HepG2 (cell line): ENCODE results near the gene DDI2. TPM values are rescaled to one million over a fixed set of nuclear protein-coding genes. Genes with fewer than 3 reads are reported as not detected.

Source experiments
- ATAC-seq: fragments of 200-7000 bp; cut with Tn5 transposase; 3 replicates; pipeline ENCODE4 v1.9.1; 2020; ENCODE audit warnings: mild to moderate bottlenecking, moderate library complexity
- BruUV-seq: library from RNA; stranded (reverse); fragments of 400-500 nt; replicated peaks from 2 replicates; lab custom pipeline; 2021; lab: Mats Ljungman, UMichigan
- CTCF ChIA-PET: fragments of 300-600 bp; formaldehyde crosslinking; extraction: SDS; loops from one replicate; lab custom pipeline; 2021; ENCODE audit warnings: low total read pairs, inconsistent platforms, low intra/inter-chr PET ratio; lab: Yijun Ruan, JAX
- POLR2A ChIA-PET: fragments of 350-600 bp; sonication (Branson Sonifier 250); formaldehyde crosslinking; loops from one replicate; lab custom pipeline; 2020; ENCODE audit warnings: antibody characterized with exemption, inconsistent platforms; lab: Yijun Ruan, JAX
- DNase-seq: peaks from one replicate; pipeline ENCODE4 v3.0.0-alpha.2; 2015; ENCODE audit warnings: low spot score
- FAIRE-seq: peaks from 3 replicates; lab custom pipeline; 2011; peaks lifted over from hg19 to GRCh38; lab: Jason Lieb, UNC
- H2AFZ ChIP-seq: one replicate; pipeline ENCODE4 v1.6.1; 2011; ENCODE audit warnings: low read length, inconsistent platforms
- H3K27ac ChIP-seq: fragments of 300-600 bp; 3 replicates; pipeline ENCODE4 v1.8.0; 2011; ENCODE audit warnings: mixed run types, mild to moderate bottlenecking, mixed read lengths, low read length, inconsistent platforms; ENCODE audit not compliant: insufficient read depth; ENCODE audit errors: extremely low read length
- H3K27me3 ChIP-seq, 2 experiments: fragments of 200-600 bp in 1 of 2; 2 replicates in 1 of 2; 3 replicates in 1 of 2; pipeline versions ENCODE4 v1.6.0 to v1.8.0; 2011; ENCODE audit warnings: low read length in 2 of 2, mild to moderate bottlenecking in 2 of 2, moderate library complexity in 2 of 2, inconsistent platforms in 1 of 2; ENCODE audit not compliant: insufficient read depth in 2 of 2, control insufficient read depth in 1 of 2
- H3K36me3 ChIP-seq, 2 experiments: fragments of 200-600 bp in 1 of 2; replicated peaks in 1 of 2; 2 replicates in 1 of 2; 3 replicates in 1 of 2; pipeline versions ENCODE4 v1.5.1 to v1.8.0; 2011; ENCODE audit warnings: low read length in 2 of 2, inconsistent platforms in 1 of 2; ENCODE audit not compliant: insufficient read depth in 2 of 2, control insufficient read depth in 1 of 2
- H3K4me1 ChIP-seq: 2 replicates; pipeline ENCODE4 v1.5.1; 2012; ENCODE audit warnings: low read length, inconsistent platforms; ENCODE audit not compliant: insufficient read depth
- H3K4me2 ChIP-seq: 2 replicates; pipeline ENCODE4 v1.6.0; 2011; ENCODE audit warnings: low read depth, low read length, inconsistent platforms
- H3K4me3 ChIP-seq, 3 experiments: fragments of 200-600 bp in 1 of 3; sonication (generic), shearing (Covaris generic) in 1 of 3; replicated peaks in 1 of 3; 2 replicates each; pipeline ENCODE4 v1.5.1; 2011 to 2016; ENCODE audit warnings: low read length in 3 of 3, inconsistent platforms in 2 of 3, low read depth in 2 of 3, mild to moderate bottlenecking in 2 of 3, control low read depth in 1 of 3, mixed read lengths in 1 of 3; ENCODE audit not compliant: insufficient read depth in 1 of 3
- H3K79me2 ChIP-seq: one replicate; pipeline ENCODE4 v1.6.1; 2011; ENCODE audit warnings: low read length, inconsistent platforms; ENCODE audit not compliant: insufficient read depth
- H3K9ac ChIP-seq: 2 replicates; pipeline ENCODE4 v1.6.0; 2011; ENCODE audit warnings: mild to moderate bottlenecking, low read depth, low read length, inconsistent platforms; ENCODE audit not compliant: insufficient read depth
- H3K9me3 ChIP-seq: 2 replicates; pipeline ENCODE4 v1.5.1; 2012; ENCODE audit warnings: mild to moderate bottlenecking, low read length
- H4K20me1 ChIP-seq: 2 replicates; pipeline ENCODE4 v1.6.0; 2011; ENCODE audit warnings: inconsistent platforms, mild to moderate bottlenecking, low read length, moderate library complexity; ENCODE audit not compliant: insufficient read depth
- BORCS8-MEF2B ChIP-seq: sonication (generic); formaldehyde crosslinking; IDR thresholded peaks from 2 replicates; pipeline ENCODE4 v1.8.0; 2022; ENCODE audit warnings: mild to moderate bottlenecking, missing genetic modification reagents
- BRCA1 ChIP-seq: sonication (generic); formaldehyde crosslinking; IDR thresholded peaks from 2 replicates; pipeline ENCODE4 v1.4.0; 2020; ENCODE audit warnings: missing genetic modification reagents
- ETV6 ChIP-seq: sonication (generic); formaldehyde crosslinking; conservative IDR thresholded peaks from 2 replicates; pipeline ENCODE4 v1.4.0; 2020; ENCODE audit warnings: missing genetic modification reagents
- FOSL2 ChIP-seq: sonication (generic); formaldehyde crosslinking; IDR thresholded peaks from 2 replicates; pipeline ENCODE4 v1.4.0; 2020; ENCODE audit warnings: missing genetic modification reagents
- KDM6A ChIP-seq: IDR thresholded peaks from 2 replicates; pipeline ENCODE4 v1.6.1; 2016; ENCODE audit warnings: low read depth
- MLX ChIP-seq: IDR thresholded peaks from 2 replicates; pipeline ENCODE4 v1.6.1; 2016
- MZF1 ChIP-seq: sonication (generic); formaldehyde crosslinking; IDR thresholded peaks from 2 replicates; pipeline ENCODE4 v1.8.1; 2023; ENCODE audit warnings: mild to moderate bottlenecking, missing genetic modification reagents, borderline replicate concordance
- NR1H2 ChIP-seq: sonication (generic); formaldehyde crosslinking; IDR thresholded peaks from 2 replicates; pipeline ENCODE4 v1.8.1; 2022; ENCODE audit warnings: low read depth, missing genetic modification reagents, borderline replicate concordance
- PAX8 ChIP-seq: sonication (generic); formaldehyde crosslinking; IDR thresholded peaks from 2 replicates; pipeline ENCODE4 v1.8.0; 2022; ENCODE audit warnings: mild to moderate bottlenecking, missing genetic modification reagents, borderline replicate concordance
- PTBP1 ChIP-seq: fragments of 200-400 bp; formaldehyde crosslinking; IDR thresholded peaks from 2 replicates; pipeline ENCODE4 v1.6.1; 2018; ENCODE audit warnings: low read length, low read depth; ENCODE audit not compliant: poor library complexity, severe bottlenecking
- SMAD9 ChIP-seq: sonication (generic); formaldehyde crosslinking; IDR thresholded peaks from 2 replicates; pipeline ENCODE4 v1.5.1; 2020; ENCODE audit warnings: mild to moderate bottlenecking, missing genetic modification reagents
- SOX5 ChIP-seq: IDR thresholded peaks from 2 replicates; pipeline ENCODE4 v1.6.1; 2016; ENCODE audit warnings: borderline replicate concordance
- YEATS4 ChIP-seq: sonication (generic); formaldehyde crosslinking; IDR thresholded peaks from 2 replicates; pipeline ENCODE4 v1.4.0; 2020; ENCODE audit warnings: missing genetic modification reagents, borderline replicate concordance
- ZBTB7A ChIP-seq: sonication (generic); formaldehyde crosslinking; IDR thresholded peaks from 2 replicates; pipeline ENCODE4 v1.8.0; 2022; ENCODE audit warnings: mild to moderate bottlenecking, missing genetic modification reagents
- WGBS: methylation state at CpG from one replicate; pipeline ENCODE4 v1.1.6; 2017; ENCODE audit warnings: low lambda C conversion rate; 5-methylcytosine and 5-hydroxymethylcytosine counted together
- in situ Hi-C: cut with HindIII; loops from 2 replicates; pipeline ENCODE4 v1.10.0; 2017; ENCODE audit warnings: low pct_unique_long_range_greater_than_20kb; ENCODE audit not compliant: extremely low pct_ligation_motif_present
- intact Hi-C: fragments of 100-400 bp; cut with micrococcal nuclease; formaldehyde crosslinking; loops from one replicate; pipeline ENCODE4 v1.10.0; 2022; ENCODE audit not compliant: unreplicated experiment
- polyA plus RNA-seq, 8 experiments: library from polyadenylated mRNA; depleted of rRNA in 3 of 8; stranded (reverse) in 7 of 8; unstranded in 1 of 8; fragments of >200 nt; fragmentation: Illumina TruSeq in 4 of 8; extraction: Trizol in 4 of 8; gene quantifications; 2 replicates each; pipeline versions ENCODE4 v1.2.1 to v1.2.3, GENCODE V29; 2011 to 2016; ENCODE audit warnings: low read depth in 4 of 8, missing spikeins in 1 of 8, mixed read lengths in 1 of 8; ENCODE audit not compliant: insufficient read depth in 1 of 8
- total RNA-seq, 5 experiments: library from RNA; depleted of rRNA; stranded (reverse); fragments of >200 nt; fragmentation: Illumina TruSeq; extraction: Trizol; gene quantifications; 2 replicates each; pipeline ENCODE4 v1.2.3, GENCODE V29; 2016; ENCODE audit warnings: low read depth in 1 of 5
- TF ChIP-seq, protein P1 (sequence below): sonication (generic); formaldehyde crosslinking; IDR thresholded peaks from 2 replicates; pipeline ENCODE4 v1.4.0; 2020; ENCODE audit warnings: missing genetic modification reagents, mild to moderate bottlenecking, borderline replicate concordance
- TF ChIP-seq, protein P2 (sequence below): sonication (generic); formaldehyde crosslinking; IDR thresholded peaks from 2 replicates; pipeline ENCODE4 v1.9.0; 2021; ENCODE audit warnings: missing genetic modification reagents, mild to moderate bottlenecking, borderline replicate concordance

DDI2 gene
- total and polyA plus RNA-seq, 2 of the 13 experiments (the other 11 are each of a cell fraction or from before 2014, with no cell fraction given), result 8.5 to 25.7 TPM

DNA sequence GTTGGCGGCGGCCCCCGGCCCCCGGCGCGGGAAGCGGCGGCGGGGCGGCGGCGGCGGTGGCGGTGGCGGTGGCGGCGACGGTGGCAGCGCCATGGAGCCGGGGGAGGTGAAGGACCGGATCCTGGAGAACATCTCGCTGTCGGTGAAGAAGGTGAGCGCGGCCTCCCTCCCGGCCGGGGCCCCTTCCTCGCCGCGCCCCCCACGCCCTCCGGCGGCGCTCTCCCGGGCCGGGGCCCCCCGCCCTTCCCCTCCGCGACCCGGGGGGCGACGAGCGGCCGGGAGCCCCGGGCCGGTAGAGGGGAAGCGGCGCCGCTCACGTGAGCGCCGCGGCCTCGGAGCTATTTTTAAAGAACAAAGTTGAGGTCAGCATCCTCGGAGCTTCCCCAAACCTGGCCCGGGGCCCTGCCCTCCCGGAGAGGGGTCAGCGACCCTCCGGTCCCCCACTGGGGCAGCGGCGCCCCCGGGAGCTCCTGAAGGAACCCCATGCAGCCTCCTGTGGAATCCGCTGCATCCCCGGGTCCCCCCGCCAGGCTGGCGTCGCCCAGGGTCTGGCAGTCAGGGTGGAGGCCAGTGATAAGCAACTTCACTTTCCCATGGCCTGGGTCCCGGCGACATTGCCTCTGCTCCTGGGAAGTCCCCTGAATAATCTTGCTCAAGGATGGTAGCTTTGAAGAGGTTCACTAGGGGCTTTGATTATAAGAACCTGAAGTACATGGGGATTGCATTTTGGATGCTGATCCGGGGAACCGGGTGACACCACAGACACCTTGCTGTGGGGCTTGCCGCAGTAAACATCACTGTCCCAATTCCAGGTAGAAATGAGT lies 67.4 kb downstream of the DDI2 start (continued):
- TF ChIP-seq YEATS4 (CRISPR knock-in tag) (peak; percentile 9; the same call in 1 of the 2 replicates), ETV6 (no peak), MLX (CRISPR knock-in tag) (no peak)
- TF ChIP-seq, protein P1, sequence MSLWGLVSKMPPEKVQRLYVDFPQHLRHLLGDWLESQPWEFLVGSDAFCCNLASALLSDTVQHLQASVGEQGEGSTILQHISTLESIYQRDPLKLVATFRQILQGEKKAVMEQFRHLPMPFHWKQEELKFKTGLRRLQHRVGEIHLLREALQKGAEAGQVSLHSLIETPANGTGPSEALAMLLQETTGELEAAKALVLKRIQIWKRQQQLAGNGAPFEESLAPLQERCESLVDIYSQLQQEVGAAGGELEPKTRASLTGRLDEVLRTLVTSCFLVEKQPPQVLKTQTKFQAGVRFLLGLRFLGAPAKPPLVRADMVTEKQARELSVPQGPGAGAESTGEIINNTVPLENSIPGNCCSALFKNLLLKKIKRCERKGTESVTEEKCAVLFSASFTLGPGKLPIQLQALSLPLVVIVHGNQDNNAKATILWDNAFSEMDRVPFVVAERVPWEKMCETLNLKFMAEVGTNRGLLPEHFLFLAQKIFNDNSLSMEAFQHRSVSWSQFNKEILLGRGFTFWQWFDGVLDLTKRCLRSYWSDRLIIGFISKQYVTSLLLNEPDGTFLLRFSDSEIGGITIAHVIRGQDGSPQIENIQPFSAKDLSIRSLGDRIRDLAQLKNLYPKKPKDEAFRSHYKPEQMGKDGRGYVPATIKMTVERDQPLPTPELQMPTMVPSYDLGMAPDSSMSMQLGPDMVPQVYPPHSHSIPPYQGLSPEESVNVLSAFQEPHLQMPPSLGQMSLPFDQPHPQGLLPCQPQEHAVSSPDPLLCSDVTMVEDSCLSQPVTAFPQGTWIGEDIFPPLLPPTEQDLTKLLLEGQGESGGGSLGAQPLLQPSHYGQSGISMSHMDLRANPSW (CRISPR knock-in tag), result no peak
- TF ChIP-seq, protein P2, sequence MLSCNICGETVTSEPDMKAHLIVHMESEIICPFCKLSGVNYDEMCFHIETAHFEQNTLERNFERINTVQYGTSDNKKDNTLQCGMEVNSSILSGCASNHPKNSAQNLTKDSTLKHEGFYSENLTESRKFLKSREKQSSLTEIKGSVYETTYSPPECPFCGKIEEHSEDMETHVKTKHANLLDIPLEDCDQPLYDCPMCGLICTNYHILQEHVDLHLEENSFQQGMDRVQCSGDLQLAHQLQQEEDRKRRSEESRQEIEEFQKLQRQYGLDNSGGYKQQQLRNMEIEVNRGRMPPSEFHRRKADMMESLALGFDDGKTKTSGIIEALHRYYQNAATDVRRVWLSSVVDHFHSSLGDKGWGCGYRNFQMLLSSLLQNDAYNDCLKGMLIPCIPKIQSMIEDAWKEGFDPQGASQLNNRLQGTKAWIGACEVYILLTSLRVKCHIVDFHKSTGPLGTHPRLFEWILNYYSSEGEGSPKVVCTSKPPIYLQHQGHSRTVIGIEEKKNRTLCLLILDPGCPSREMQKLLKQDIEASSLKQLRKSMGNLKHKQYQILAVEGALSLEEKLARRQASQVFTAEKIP, result no peak

DNA sequence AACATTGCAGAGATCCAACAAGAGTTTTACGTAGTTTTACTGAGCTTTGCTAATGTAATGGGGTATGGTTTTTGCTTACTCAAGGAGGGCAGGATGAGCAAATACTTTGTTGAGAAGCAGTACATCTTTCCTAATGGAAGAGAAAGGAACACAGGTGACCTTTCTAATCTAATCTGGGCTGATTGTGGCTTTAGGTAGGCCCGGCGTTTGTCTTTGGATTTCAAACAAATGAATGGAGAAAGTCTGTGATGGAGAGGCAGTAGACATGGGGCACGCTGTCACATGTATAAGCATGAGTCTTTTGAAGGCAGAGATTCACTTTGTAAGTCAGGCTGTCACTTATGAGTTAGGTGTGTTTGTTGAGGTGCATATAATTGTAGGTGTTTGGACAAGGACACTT lies 68.6 kb downstream of the DDI2 start:
- Histone ChIP-seq H3K27me3 (no peaks in the 10 kb centered on the region), H3K36me3 (peaks cover 1 to 4% of the 10 kb centered on the region in 2 experiments; a peak in 1 of 5 replicates), H2AFZ (no peak overlapping the region), H4K20me1 (0 out of 2 replicates have a peak, but pooled peaks cover 5% of the 10 kb centered on the region), H3K4me3 (peak overlapping the region in 2 of 3 experiments; percentile 12 to 26; a peak in 3 of 6 replicates), H3K27ac (no peak overlapping the region), H3K79me2 (peaks cover 35% of the 10 kb centered on the region), H3K9ac (peak overlapping the region; percentile 78; the same call in 1 of the 2 replicates), H3K9me3 (no peaks in the 10 kb centered on the region), H3K4me1 (peaks cover 55% of the 10 kb centered on the region), H3K4me2 (peak overlapping the region; percentile 86)
- ChIA-PET CTCF (no interaction called here), POLR2A (no interaction called here)
- FAIRE-seq (peak; percentile 46), DNase-seq (no peak), ATAC-seq (no peak)
- BruUV-seq, result TSS peak; percentile 84
- in situ Hi-C loops, result no loop called here
- 49% methylated on average over 4 of the region's 4 CpGs for whole genome bisulfite sequencing
- intact Hi-C loops, result loop anchor here (10.0 kb wide), 2 partner anchors 59 to 61 kb away; partner anchors contain the start of gene TMEM82
- TF ChIP-seq MZF1 (no peak), NR1H2 (CRISPR knock-in tag) (no peak), KDM6A (no peak), ZBTB7A (no peak), SMAD9 (CRISPR knock-in tag) (no peak), PAX8 (CRISPR knock-in tag) (no peak), PTBP1 (no peak), BORCS8-MEF2B (CRISPR knock-in tag) (no peak), FOSL2 (CRISPR knock-in tag) (no peak), SOX5 (CRISPR knock-in tag) (no peak), BRCA1 (CRISPR knock-in tag) (no peak)
